Measurements from ENCODE around the gene GRIK4. TPM values are rescaled to one million over a fixed set of nuclear protein-coding genes. Genes with fewer than 3 reads are reported as not detected.

Gene GRIK4
- total RNA-seq, 1 donor from 2014 or later = 0.06 TPM

GRCh38 chr11:120966840-120967239 is 455.3 kb downstream of the GRIK4 start:
- H3K4me3 ChIP-seq (ENCODE audit: low read depth, low read length) = no peak overlapping the region
- DNase-seq (ENCODE audit: low read depth) = no peak
- no peak for TF ChIP-seq CTCF (conservative IDR thresholded peaks at IDR 0.05; ENCODE audit: low read depth, low read length)

- no peak for TF ChIP-seq CTCF (conservative IDR thresholded peaks at IDR 0.05; ENCODE audit: low read depth, low read length)
- no peak for DNase-seq (ENCODE audit: low read depth)
- no peak overlapping the region for H3K4me3 ChIP-seq (ENCODE audit: low read depth, low read length)
These were observed 458.4 kb downstream of the GRIK4 start for GRCh38 chr11:120969993-120970392.

GRCh38 chr11:120971825-120972224 is 460.3 kb downstream of the GRIK4 start:
- TF ChIP-seq CTCF (conservative IDR thresholded peaks at IDR 0.05; ENCODE audit: low read depth, low read length) = no peak
- DNase-seq (ENCODE audit: low read depth) = no peak
- no peak overlapping the region for H3K4me3 ChIP-seq (ENCODE audit: low read depth, low read length)

GRCh38 chr11:120972621-120973020 is 461.1 kb downstream of the GRIK4 start:
- TF ChIP-seq CTCF (conservative IDR thresholded peaks at IDR 0.05; ENCODE audit: low read depth, low read length) = no peak
- H3K4me3 ChIP-seq (ENCODE audit: low read depth, low read length) = no peak overlapping the region
- no peak for DNase-seq (ENCODE audit: low read depth)

- TF ChIP-seq CTCF (conservative IDR thresholded peaks at IDR 0.05; ENCODE audit: low read depth, low read length) = no peak
- no peak for DNase-seq (ENCODE audit: low read depth)
These were observed 462.0 kb downstream of the GRIK4 start for GRCh38 chr11:120973501-120973900.

GRCh38 chr11:120974466-120974865 is 462.9 kb downstream of the GRIK4 start:
- TF ChIP-seq CTCF (conservative IDR thresholded peaks at IDR 0.05; ENCODE audit: low read depth, low read length) = no peak
- DNase-seq (ENCODE audit: low read depth) = no peak
- H3K4me3 ChIP-seq (ENCODE audit: low read depth, low read length) = no peak overlapping the region

More at GRCh38 chr11:120973501-120973900, 462.0 kb downstream of the GRIK4 start:
- H3K4me3 ChIP-seq (ENCODE audit: low read depth, low read length) = no peak overlapping the region

- no peak for DNase-seq (ENCODE audit: low read depth)
- no peak overlapping the region for H3K4me3 ChIP-seq (ENCODE audit: low read depth, low read length)
- TF ChIP-seq CTCF (conservative IDR thresholded peaks at IDR 0.05; ENCODE audit: low read depth, low read length) = no peak
These were observed 463.4 kb downstream of the GRIK4 start for GRCh38 chr11:120974965-120975364.
